Panc1 (cell line): ENCODE measurements around the gene VPS45. TPM values are rescaled to one million over a fixed set of nuclear protein-coding genes. Genes with fewer than 3 reads are reported as not detected.

ENCODE experiments used
- ATAC-seq: fragments of 200-7000 bp; cut with Tn5 transposase; 2 replicates; pipeline ENCODE4 v1.9.1; 2020; ENCODE audit warnings: mild to moderate bottlenecking, moderate library complexity
- Bru-seq: library from RNA; stranded (reverse); fragments of 400-500 nt; gene quantifications from one replicate; lab custom pipeline; 2021; lab: Mats Ljungman, UMichigan
- BruChase-seq, 2 experiments: library from RNA; stranded (reverse); fragments of 400-500 nt; gene quantifications; one replicate each; lab custom pipeline; 2021; lab: Mats Ljungman, UMichigan
- BruUV-seq: library from RNA; stranded (reverse); fragments of 400-500 nt; replicated peaks from 2 replicates; lab custom pipeline; 2021; lab: Mats Ljungman, UMichigan
- CTCF ChIA-PET: fragments of 300-600 bp; sonication (Branson Sonifier 250); formaldehyde crosslinking; loops from one replicate; lab custom pipeline; 2022; ENCODE audit warnings: antibody characterized with exemption; lab: Charles Lee
- POLR2A ChIA-PET: fragments of 300-600 bp; sonication (Branson Sonifier 250); formaldehyde crosslinking; loops from one replicate; lab custom pipeline; 2022; ENCODE audit warnings: antibody characterized with exemption; lab: Charles Lee
- DNase-seq: peaks from one replicate; pipeline ENCODE4 v3.0.0-alpha.2; 2010; ENCODE audit warnings: low read depth, low spot score
- H3K27ac ChIP-seq: 2 replicates; pipeline ENCODE4 v1.5.1; 2011; ENCODE audit warnings: mild to moderate bottlenecking, low read length, inconsistent platforms
- H3K27me3 ChIP-seq: fragments of 200-500 bp; sonication (Bioruptor generic); 2 replicates; pipeline ENCODE4 v1.6.0; 2014; ENCODE audit warnings: low read length, inconsistent platforms; ENCODE audit not compliant: control insufficient read depth, insufficient read depth
- H3K36me3 ChIP-seq: fragments of 200-500 bp; sonication (Bioruptor generic); 2 replicates; pipeline ENCODE4 v1.5.1; 2014; ENCODE audit warnings: inconsistent platforms, mild to moderate bottlenecking, low read length, moderate library complexity; ENCODE audit not compliant: control insufficient read depth, insufficient read depth
- H3K4me1 ChIP-seq: 2 replicates; pipeline ENCODE4 v1.5.1; 2011; ENCODE audit warnings: inconsistent platforms, mild to moderate bottlenecking, low read length, moderate library complexity; ENCODE audit not compliant: control insufficient read depth, insufficient read depth
- H3K4me3 ChIP-seq, 2 experiments: 2 replicates each; pipeline ENCODE4 v1.5.1; 2011 to 2012; ENCODE audit warnings: low read depth in 2 of 2, low read length in 2 of 2, mild to moderate bottlenecking in 2 of 2, inconsistent platforms in 1 of 2, moderate library complexity in 1 of 2
- H3K9me3 ChIP-seq: fragments of 200-500 bp; sonication (Bioruptor generic); 2 replicates; pipeline ENCODE4 v1.5.1; 2014; ENCODE audit warnings: low read depth, mild to moderate bottlenecking, inconsistent platforms, low read length, moderate library complexity; ENCODE audit not compliant: control insufficient read depth, insufficient read depth
- CTCF ChIP-seq: fragments of 450-650 bp; IDR thresholded peaks from 2 replicates; pipeline ENCODE4 v1.5.1; 2017; ENCODE audit warnings: mild to moderate bottlenecking
- POLR2AphosphoS5 ChIP-seq: IDR thresholded peaks from 2 replicates; pipeline ENCODE4 v1.6.1; 2012; ENCODE audit warnings: mild to moderate bottlenecking, low read depth, low read length, moderate library complexity
- REST ChIP-seq, 2 experiments: IDR thresholded peaks; 2 replicates each; pipeline ENCODE4 v1.6.1; 2011 to 2012; ENCODE audit warnings: low read depth in 2 of 2, control low read depth in 1 of 2, low read length in 1 of 2, mild to moderate bottlenecking in 1 of 2, moderate library complexity in 1 of 2; ENCODE audit not compliant: insufficient read depth in 1 of 2
- SIN3A ChIP-seq: IDR thresholded peaks from 2 replicates; pipeline ENCODE4 v1.6.1; 2012; ENCODE audit warnings: low read depth, mild to moderate bottlenecking, low read length, moderate library complexity, borderline replicate concordance; ENCODE audit not compliant: insufficient read depth
- TCF7L2 ChIP-seq: IDR thresholded peaks from 2 replicates; pipeline ENCODE4 v1.6.1; 2011; ENCODE audit warnings: mild to moderate bottlenecking, low read depth, low read length, inconsistent platforms
- in situ Hi-C: cut with HindIII; loops from 2 replicates; pipeline ENCODE4 v1.10.0; 2016; ENCODE audit warnings: low sequenced_read_pairs, low pct_unique_long_range_greater_than_20kb
- intact Hi-C: fragments of 100-400 bp; cut with micrococcal nuclease; formaldehyde crosslinking; loops from one replicate; pipeline ENCODE4 v1.10.0; 2022; ENCODE audit not compliant: unreplicated experiment
- long read RNA-seq: library from polyadenylated mRNA; unstranded; transcript quantifications from one replicate; pipeline ENCODE4 v2.0.0, GENCODE V29; 2021; ENCODE audit not compliant: unreplicated experiment
- polyA plus RNA-seq: library from polyadenylated mRNA; unstranded; fragments of >200 nt; gene quantifications from one replicate; pipeline ENCODE4 v1.2.1, GENCODE V29; 2012; ENCODE audit warnings: missing spikeins; ENCODE audit not compliant: insufficient read length
- total RNA-seq: library from RNA; stranded (reverse); gene quantifications from one replicate; pipeline ENCODE4 v1.2.1, GENCODE V29; 2021; ENCODE audit not compliant: unreplicated experiment

Gene VPS45
- 24.9 TPM for total RNA-seq
- 14.6 TPM for polyA plus RNA-seq
- percentile 66 among the genes with signal in this experiment for Bru-seq, nascent RNA
- BruChase-seq, experiment 1, labeled RNA remaining after a 2-hour chase, result percentile 68 among the genes with signal in this experiment
- percentile 69 among the genes with signal in this experiment for BruChase-seq, experiment 2, labeled RNA remaining after a 6-hour chase
- long read RNA-seq, transcript VPS45-202 (15 exons, 2,790 nt), result major isoform, 27 of 34 reads
- long read RNA-seq, partial matches to known transcripts, result 0 of 34 reads
- long read RNA-seq, other reads (novel, unspliced or antisense), result 6 of 34 reads

- Histone ChIP-seq H3K27ac (peak within 1 kb of the TSS; percentile 99), H3K36me3 (peaks cover 13% of the 10 kb centered on the region), H3K4me1 (peaks cover 8% of the 10 kb centered on the region; the same call in 1 of the 2 replicates), H3K4me3 (peak within 1 kb of the TSS; percentile 89 to 92), H3K27me3 (no peaks in the 10 kb centered on the region), H3K9me3 (no peaks in the 10 kb centered on the region)
- ATAC-seq (peak; percentile 99), DNase-seq (peak; percentile 79)
- POLR2A ChIA-PET, result interaction anchor here (1.0 kb wide), 1 partner anchor 179 kb away, joined by 3 read pairs; a partner anchor contains a TSS
- TF ChIP-seq CTCF (no peak), SIN3A (peak; percentile 73; the same call in 1 of the 2 replicates), POLR2AphosphoS5 (peak; percentile 65)
- CTCF ChIA-PET, result no interaction called here
- intact Hi-C loops, result loop anchor here (10.0 kb wide), 1 partner anchor 173 kb away; the partner anchor contains the start of gene BOLA1
- in situ Hi-C loops, result no loop called here
- no TSS peak for BruUV-seq
Measured at GRCh38 chr1:150067184-150068108, at the start of gene VPS45. Gene VPS45, plus strand, starts transcription at chr1:150067776. Its CDS starts 82 bp downstream, at chr1:150067858.

GRCh38 chr1:150018165-150018564 is 49.4 kb upstream of the VPS45 start:
- no peaks in the 10 kb centered on the region for H3K27me3 ChIP-seq
- CTCF ChIA-PET, result no interaction called here
- H3K36me3 ChIP-seq, result no peaks in the 10 kb centered on the region
- in situ Hi-C loops, result no loop called here
- TF ChIP-seq TCF7L2 (no peak), REST (IDR thresholded peaks at IDR 0.05; ENCODE audit: insufficient read depth in 1 of 2, low read depth in 2 of 2, low read length in 1 of 2) (no peak), CTCF (no peak), POLR2AphosphoS5 (no peak), SIN3A (no peak)
- ATAC-seq (no peak), DNase-seq (no peak)
- H3K4me3 ChIP-seq, result no peak overlapping the region
- no TSS peak for BruUV-seq
- POLR2A ChIA-PET, result no interaction called here
- H3K4me1 ChIP-seq, result no peaks in the 10 kb centered on the region
- intact Hi-C loops, result no loop called here
- H3K27ac ChIP-seq, result no peak overlapping the region
- no peaks in the 10 kb centered on the region for H3K9me3 ChIP-seq
